GM12875 (cell line): ENCODE data around the gene BPGM.
A peak's percentile ranks its signal among the peaks of the same experiment; 100 is the strongest.

Experiments used
- H3K4me3 ChIP-seq: one replicate; pipeline ENCODE4 v1.5.1; 2011; ENCODE audit warnings: low read depth, low read length, control low read depth
- TF ChIP-seq, protein P1 (sequence below): IDR thresholded peaks from 2 replicates; pipeline ENCODE4 v1.5.1; 2011; ENCODE audit warnings: low read depth, mild to moderate bottlenecking, control low read depth, inconsistent platforms, low read length, moderate library complexity, borderline replicate concordance; ENCODE audit not compliant: insufficient read depth

Gene BPGM

DNA sequence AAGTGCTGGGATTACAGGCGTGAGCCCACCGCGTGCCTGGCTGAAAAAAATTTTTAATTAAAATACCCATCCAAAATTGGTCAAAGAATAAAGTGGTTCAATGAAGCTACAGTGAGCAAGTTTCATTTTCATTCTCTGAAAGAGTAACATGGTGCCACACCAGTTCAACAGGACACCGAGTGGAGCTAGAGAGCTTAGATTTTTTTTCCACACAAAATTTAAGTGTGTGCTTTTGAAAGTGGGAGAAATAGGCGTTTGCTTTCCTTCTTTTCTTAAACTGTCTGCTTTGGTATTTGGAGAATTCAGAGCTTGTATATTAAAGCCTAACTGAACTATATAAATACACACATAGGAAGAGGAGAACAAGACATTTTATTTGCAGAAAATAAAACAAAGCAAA, 43.4 kb downstream of the BPGM start:
- no peak overlapping the region for H3K4me3 ChIP-seq
- TF ChIP-seq, protein P1, sequence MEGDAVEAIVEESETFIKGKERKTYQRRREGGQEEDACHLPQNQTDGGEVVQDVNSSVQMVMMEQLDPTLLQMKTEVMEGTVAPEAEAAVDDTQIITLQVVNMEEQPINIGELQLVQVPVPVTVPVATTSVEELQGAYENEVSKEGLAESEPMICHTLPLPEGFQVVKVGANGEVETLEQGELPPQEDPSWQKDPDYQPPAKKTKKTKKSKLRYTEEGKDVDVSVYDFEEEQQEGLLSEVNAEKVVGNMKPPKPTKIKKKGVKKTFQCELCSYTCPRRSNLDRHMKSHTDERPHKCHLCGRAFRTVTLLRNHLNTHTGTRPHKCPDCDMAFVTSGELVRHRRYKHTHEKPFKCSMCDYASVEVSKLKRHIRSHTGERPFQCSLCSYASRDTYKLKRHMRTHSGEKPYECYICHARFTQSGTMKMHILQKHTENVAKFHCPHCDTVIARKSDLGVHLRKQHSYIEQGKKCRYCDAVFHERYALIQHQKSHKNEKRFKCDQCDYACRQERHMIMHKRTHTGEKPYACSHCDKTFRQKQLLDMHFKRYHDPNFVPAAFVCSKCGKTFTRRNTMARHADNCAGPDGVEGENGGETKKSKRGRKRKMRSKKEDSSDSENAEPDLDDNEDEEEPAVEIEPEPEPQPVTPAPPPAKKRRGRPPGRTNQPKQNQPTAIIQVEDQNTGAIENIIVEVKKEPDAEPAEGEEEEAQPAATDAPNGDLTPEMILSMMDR, result no peak

DNA sequence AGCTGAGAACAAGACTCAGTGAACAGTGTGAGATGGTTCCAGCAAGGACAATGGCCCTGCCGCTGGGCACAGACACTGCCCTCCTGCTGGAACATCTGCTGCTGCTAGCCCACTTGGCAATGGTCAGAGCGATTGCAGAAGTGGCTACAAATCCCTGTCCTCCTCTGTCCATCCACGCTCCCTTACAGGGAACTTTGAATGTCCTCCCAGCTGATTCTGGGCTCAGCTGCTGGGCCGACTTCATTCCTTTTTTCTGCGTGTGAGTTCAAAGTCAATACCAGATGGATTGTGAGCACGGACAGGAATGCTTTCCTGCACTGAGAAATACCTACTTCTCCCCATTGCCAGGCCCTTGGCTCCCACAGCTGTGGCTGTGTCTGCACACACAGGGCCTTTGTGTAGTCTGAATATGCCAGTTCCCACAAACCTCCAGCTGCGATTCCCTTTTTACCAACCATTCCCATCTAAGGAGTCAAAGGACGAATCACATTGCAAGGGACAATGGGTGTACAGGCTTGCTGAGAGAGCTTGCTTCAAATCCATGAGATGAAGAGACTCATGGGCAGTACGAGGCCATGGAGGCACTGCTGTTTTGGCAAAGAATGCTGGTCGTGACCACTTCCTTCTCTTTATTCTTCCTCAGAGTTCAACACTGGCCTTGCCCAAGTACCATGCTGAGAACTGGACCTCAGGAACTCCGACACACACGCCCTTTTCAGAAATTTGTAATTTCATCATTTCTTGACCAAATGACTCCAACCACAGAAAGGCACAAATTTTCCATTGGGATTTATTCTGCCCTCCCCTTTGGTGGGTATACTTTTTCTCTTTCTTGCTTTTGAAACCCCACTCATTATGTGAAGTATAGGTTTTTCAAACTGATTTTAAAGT, 44.2 kb downstream of the BPGM start:
- H3K4me3 ChIP-seq, result no peak overlapping the region
- TF ChIP-seq, protein P1, result no peak

DNA sequence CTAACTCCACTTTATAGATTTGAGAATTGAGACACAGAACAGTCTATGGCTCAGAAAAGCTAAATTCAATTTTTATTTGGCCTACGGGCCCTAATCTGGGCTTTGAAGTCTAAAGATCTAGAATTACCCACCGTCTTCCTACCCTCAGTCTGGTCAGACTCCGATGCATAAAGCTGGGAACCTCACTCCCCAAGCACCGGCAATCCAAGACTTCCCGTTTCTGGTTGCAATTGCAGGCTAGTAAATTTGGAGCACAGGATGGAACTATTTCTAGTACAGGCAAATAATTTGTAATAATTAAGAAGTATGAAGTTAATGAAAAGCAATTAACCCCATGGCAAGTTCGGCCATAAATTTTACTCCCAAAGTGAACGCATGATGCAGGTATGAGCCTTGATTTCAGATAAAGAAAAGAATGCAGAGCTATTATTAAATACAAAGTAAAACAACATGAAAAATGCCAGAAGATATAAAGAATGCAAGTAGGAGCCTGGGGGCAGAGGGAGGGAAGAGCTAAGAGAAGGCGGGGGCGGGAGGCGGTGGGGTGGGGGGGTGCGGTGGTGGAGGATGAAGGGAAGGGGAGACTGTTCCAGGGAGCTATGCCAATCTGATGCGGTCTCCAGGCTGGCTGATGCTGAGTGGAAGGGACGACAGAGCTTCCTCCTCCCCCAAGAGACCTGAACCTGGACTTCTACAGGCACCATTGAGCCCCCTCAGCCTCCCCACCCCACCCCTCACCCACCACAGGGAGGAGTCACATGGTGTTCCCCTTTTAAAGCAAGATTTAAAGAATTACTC, 45.1 kb downstream of the BPGM start:
- H3K4me3 ChIP-seq, result no peak overlapping the region

DNA sequence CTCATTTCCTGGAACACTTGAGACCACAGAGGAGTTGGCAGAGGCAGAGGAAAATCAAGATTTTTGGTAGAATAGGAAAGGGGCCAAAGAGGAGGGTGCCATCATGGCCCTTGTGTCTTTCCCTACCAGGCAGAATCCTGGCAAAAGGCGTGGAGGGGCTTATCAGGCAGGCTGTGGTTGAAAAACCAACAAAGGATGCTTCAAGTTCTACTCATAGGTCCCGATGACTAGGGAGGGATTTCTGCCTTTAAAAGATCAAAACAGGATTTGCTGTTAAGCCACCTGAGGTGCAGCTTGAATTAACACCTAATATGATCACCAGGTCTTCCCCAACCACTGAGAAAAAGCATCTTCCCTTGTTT, 45.7 kb downstream of the BPGM start:
- TF ChIP-seq, protein P1, result no peak
- H3K4me3 ChIP-seq, result no peak overlapping the region

More for the DNA sequence above, 45.1 kb downstream of the BPGM start:
- TF ChIP-seq, protein P1, result no peak

DNA sequence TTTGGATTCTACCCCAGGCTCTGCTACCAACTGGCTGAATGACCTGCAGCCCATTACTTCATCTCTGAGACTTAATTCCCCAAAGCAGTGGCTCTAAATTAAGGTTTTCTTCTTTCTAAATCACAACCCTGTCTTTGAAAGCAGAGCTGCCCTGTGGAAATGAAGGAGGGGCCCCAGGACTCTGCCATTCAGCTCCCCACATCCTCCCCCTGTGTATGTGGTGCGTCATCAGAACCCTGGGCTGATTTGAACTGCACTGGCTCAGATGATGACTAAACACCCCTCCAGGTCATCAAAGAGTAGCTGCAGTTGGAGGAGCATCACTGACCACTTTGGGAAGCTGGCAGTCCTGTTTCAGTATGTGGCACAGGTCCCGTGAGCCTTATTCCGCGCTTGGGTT, 46.6 kb downstream of the BPGM start:
- TF ChIP-seq, protein P1, result no peak
- H3K4me3 ChIP-seq, result no peak overlapping the region

DNA sequence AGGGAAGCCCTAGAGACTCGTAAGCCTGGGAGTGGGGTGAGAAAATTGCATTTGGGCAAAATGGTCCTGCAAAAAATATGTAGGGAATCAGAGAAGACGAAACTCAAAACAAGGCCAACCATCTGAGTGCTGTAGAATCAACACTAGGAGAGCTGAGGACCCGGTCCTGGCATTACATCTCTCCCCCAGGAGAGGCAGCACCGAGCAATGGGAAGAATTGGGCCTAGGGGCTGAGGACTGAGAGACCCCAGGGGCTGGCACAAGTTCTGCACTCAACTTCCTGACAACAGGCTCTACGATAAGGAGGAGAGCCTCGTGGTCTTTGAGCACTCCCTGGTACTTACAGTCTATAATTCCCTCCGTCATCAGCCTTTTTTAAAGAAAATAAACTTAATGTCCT, 47.6 kb downstream of the BPGM start:
- TF ChIP-seq, protein P1, result peak; percentile 49; the same call in 1 of the 2 replicates
- no peak overlapping the region for H3K4me3 ChIP-seq
